DOHH2 (cell line): ENCODE data around the gene ADAMTS2.

ENCODE experiments used
- EZH2phosphoT487 ChIP-seq: fragments of 200-600 bp; sonication (generic); IDR thresholded peaks from 2 replicates; pipeline ENCODE4 v1.6.1; 2017; ENCODE audit warnings: borderline replicate concordance, mild to moderate bottlenecking, antibody characterized with exemption, low read length, moderate library complexity, mixed read lengths
- TF ChIP-seq, protein P1 (sequence below): fragments of 200-600 bp; sonication (generic); IDR thresholded peaks from one replicate; pipeline ENCODE4 v1.5.1; 2014; ENCODE audit warnings: antibody characterized with exemption, mild to moderate bottlenecking, low read depth, low read length; ENCODE audit not compliant: poor library complexity, severe bottlenecking

DNA sequence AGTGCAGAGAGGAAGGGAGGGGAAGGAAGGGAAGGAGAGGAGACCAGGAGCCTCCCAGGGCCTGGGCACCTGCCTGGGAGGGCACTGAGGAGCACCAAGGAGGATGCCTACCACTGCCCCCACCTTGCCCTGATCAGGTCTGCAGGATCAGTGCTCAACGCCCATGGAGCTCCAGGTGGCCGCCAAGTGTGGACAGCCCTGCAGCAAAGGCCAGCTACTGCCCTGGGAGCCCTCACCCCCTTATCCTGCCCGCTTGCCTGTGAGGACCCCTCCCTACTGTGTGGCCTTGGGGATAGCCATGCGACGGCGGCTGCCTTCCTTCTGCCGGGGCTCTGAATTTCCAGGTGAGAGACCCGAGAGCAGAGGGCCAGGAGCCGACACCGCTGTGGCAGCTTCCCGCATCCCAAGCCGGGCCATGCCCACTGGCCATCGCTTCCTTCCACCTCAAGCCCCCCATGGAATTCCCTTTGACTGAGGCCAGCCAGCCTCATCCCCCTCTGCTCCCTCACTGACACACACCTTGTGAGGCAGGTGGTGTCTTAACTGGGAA is 12.4 kb downstream of the ADAMTS2 start:
- TF ChIP-seq, protein P1, sequence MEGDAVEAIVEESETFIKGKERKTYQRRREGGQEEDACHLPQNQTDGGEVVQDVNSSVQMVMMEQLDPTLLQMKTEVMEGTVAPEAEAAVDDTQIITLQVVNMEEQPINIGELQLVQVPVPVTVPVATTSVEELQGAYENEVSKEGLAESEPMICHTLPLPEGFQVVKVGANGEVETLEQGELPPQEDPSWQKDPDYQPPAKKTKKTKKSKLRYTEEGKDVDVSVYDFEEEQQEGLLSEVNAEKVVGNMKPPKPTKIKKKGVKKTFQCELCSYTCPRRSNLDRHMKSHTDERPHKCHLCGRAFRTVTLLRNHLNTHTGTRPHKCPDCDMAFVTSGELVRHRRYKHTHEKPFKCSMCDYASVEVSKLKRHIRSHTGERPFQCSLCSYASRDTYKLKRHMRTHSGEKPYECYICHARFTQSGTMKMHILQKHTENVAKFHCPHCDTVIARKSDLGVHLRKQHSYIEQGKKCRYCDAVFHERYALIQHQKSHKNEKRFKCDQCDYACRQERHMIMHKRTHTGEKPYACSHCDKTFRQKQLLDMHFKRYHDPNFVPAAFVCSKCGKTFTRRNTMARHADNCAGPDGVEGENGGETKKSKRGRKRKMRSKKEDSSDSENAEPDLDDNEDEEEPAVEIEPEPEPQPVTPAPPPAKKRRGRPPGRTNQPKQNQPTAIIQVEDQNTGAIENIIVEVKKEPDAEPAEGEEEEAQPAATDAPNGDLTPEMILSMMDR, result no peak
- no peak for TF ChIP-seq EZH2phosphoT487
